Vagina (tissue), 2 donors: ENCODE data around the gene GALNT4. TPM values are rescaled to one million over a fixed set of nuclear protein-coding genes. Genes with fewer than 3 reads are reported as not detected.

Experiments used
- DNase-seq, 2 donors: peaks; one replicate each; pipeline ENCODE4 v3.0.0-alpha.2; 2017; ENCODE audit errors: extremely low spot score in 2 of 2
- H3K27ac ChIP-seq: fragments of 200-600 bp; sonication (generic); one replicate; pipeline ENCODE4 v1.5.1; 2019
- H3K27me3 ChIP-seq: fragments of 200-600 bp; sonication (generic); one replicate; pipeline ENCODE4 v1.5.1; 2019
- H3K36me3 ChIP-seq, 2 donors: fragments of 200-600 bp; sonication (generic); one replicate each; pipeline ENCODE4 v1.5.1; 2017 to 2019
- H3K4me1 ChIP-seq: fragments of 200-600 bp; sonication (generic); one replicate; pipeline ENCODE4 v1.5.1; 2019
- H3K4me3 ChIP-seq, 2 donors: fragments of 200-600 bp; sonication (generic); 1 replicate in 1 of 2; 2 replicates in 1 of 2; pipeline ENCODE4 v1.5.1; 2016 to 2019
- H3K9me3 ChIP-seq: fragments of 200-600 bp; sonication (generic); one replicate; pipeline ENCODE4 v1.5.1; 2019
- POLR2A ChIP-seq, 2 donors: fragments of 450-650 bp; IDR thresholded peaks; one replicate each; pipeline ENCODE4 v1.6.1; 2017; ENCODE audit warnings: antibody characterized with exemption in 2 of 2, mild to moderate bottlenecking in 2 of 2, moderate library complexity in 2 of 2
- POLR2AphosphoS5 ChIP-seq, 2 donors: sonication (generic); formaldehyde crosslinking; IDR thresholded peaks; one replicate each; pipeline ENCODE4 v1.9.0; 2017; ENCODE audit warnings: antibody characterized with exemption in 2 of 2, mild to moderate bottlenecking in 2 of 2, low read depth in 1 of 2; ENCODE audit not compliant: insufficient read depth in 1 of 2
- intact Hi-C: fragments of 100-400 bp; cut with DNase I; formaldehyde crosslinking; loops from one replicate; pipeline ENCODE4 v1.15.1; 2023
- small RNA-seq: library from RNA; depleted of rRNA; stranded (forward); fragments of <200 nt; gene quantifications from one replicate; pipeline ENCODE3, GENCODE V24; 2016
- total RNA-seq: library from RNA; depleted of rRNA; stranded (reverse); fragments of >200 nt; gene quantifications from one replicate; pipeline ENCODE4 v1.2.3, GENCODE V29; 2016
- TF ChIP-seq, protein P1 (sequence below), 3 experiments: fragments of 450-650 bp in 2 of 3; fragments of 200-600 bp in 1 of 3; sonication (generic) in 1 of 3; IDR thresholded peaks; one replicate each; pipeline ENCODE4 v1.5.1; 2017 to 2019; ENCODE audit warnings: antibody characterized with exemption in 3 of 3, mild to moderate bottlenecking in 2 of 3, moderate library complexity in 2 of 3

The GALNT4 gene
- total RNA-seq, 1 donor from 2014 or later: 0.49 TPM

DNA sequence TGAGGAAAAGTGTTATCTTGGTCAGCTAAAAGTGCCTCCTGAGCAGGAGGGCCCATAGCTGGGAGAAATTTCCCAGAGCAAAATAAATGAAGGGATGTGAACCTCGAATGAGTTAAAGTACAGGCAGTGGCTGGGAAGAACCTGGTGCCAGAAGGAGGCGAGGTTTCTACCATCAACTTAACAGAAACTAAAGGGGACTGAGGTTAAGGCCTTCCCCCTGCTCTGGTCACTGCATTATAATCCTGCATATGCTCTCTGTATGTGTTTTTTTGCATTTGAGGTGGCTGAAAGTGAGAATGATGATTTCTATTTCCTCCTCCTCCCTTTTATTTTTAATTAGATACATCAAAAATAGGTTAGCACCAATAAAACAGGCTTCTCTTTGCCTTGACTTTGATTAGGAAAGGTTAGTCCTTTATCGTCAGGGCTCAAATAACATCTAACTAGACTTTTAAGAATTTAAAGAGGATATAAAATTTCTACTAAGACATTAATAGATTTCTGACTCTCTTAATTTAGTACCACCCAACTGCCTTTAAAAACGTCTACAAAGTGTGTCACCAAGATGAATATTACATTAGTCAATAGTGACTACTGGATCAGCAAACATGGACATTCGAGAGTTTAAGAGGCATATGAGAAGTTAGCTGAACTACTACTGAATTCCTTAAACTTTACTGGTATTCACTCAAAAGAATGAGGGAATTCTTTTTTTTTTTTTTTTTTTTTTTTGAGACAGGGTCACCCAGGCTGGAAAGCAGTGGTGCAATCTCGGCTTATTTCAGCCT, 49.2 kb downstream of the GALNT4 start:
- intact Hi-C loops: loop anchor here (10.0 kb wide), 1 partner anchor 49 kb away; the partner anchor contains the start of genes GALNT4 and POC1B
- Histone ChIP-seq H3K27me3 (no peaks in the 10 kb centered on the region), H3K9me3 (no peaks in the 10 kb centered on the region), H3K4me3 (no peak overlapping the region), H3K27ac (no peak overlapping the region), H3K36me3 (no peaks in the 10 kb centered on the region), H3K4me1 (no peaks in the 10 kb centered on the region)
- DNase-seq: no peak
- TF ChIP-seq POLR2AphosphoS5 (IDR thresholded peaks at IDR 0.05; ENCODE audit: insufficient read depth in 1 of 2, low read depth in 1 of 2) (no peak), POLR2A (IDR thresholded peaks at IDR 0.05) (no peak)
- TF ChIP-seq, protein P1, sequence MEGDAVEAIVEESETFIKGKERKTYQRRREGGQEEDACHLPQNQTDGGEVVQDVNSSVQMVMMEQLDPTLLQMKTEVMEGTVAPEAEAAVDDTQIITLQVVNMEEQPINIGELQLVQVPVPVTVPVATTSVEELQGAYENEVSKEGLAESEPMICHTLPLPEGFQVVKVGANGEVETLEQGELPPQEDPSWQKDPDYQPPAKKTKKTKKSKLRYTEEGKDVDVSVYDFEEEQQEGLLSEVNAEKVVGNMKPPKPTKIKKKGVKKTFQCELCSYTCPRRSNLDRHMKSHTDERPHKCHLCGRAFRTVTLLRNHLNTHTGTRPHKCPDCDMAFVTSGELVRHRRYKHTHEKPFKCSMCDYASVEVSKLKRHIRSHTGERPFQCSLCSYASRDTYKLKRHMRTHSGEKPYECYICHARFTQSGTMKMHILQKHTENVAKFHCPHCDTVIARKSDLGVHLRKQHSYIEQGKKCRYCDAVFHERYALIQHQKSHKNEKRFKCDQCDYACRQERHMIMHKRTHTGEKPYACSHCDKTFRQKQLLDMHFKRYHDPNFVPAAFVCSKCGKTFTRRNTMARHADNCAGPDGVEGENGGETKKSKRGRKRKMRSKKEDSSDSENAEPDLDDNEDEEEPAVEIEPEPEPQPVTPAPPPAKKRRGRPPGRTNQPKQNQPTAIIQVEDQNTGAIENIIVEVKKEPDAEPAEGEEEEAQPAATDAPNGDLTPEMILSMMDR (IDR thresholded peaks at IDR 0.05): no peak

DNA sequence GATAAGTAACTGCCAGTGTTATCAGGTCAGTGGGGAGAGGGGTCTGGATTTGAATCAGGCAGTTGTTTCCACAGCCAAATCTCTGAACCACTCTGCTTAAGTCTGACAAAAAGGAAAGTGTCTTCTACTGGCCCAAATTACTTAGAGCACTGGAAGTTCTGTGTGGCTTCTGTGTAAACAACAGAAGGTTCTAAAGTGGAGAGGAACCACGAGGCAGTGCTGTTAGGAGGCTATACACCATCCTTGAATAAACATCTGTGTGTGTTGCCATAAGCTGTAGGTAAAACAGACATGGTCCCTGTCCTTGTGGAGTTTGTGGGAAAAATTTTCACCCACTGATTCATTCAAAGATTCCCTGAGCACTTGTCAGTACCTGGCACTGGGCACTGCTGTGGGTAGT, 50.0 kb downstream of the GALNT4 start:
- no peaks in the 10 kb centered on the region for H3K4me1 ChIP-seq
- H3K9me3 ChIP-seq: no peaks in the 10 kb centered on the region
- H3K27me3 ChIP-seq: no peaks in the 10 kb centered on the region
- H3K36me3 ChIP-seq: no peaks in the 10 kb centered on the region
- DNase-seq: no peak
- H3K27ac ChIP-seq: no peak overlapping the region
- no peak overlapping the region for H3K4me3 ChIP-seq
- TF ChIP-seq POLR2AphosphoS5 (IDR thresholded peaks at IDR 0.05; ENCODE audit: insufficient read depth in 1 of 2, low read depth in 1 of 2): no peak
- intact Hi-C loops: loop anchor here (10.0 kb wide), 1 partner anchor 50 kb away; the partner anchor contains the start of genes GALNT4 and POC1B

Small RNAs within 50 kb of the gene (small RNA-seq; reads per million reads assigned to genes)
- gene AC025034.2 (not detected), gene POC1B-GALNT4 (not detected)

Other genes starting within 250 kb of the GALNT4 start
- 51.1 TPM for gene DUSP6, start 172.3 kb downstream of the GALNT4 start, total RNA-seq
- gene POC1B, start 1.3 kb upstream of the GALNT4 start, total RNA-seq: 18.9 TPM
- 24.6 TPM for gene ATP2B1, start 184.0 kb upstream of the GALNT4 start, total RNA-seq